ENCODE results near the gene RNASE4. TPM values are rescaled to one million over a fixed set of nuclear protein-coding genes. Genes with fewer than 3 reads are reported as not detected.

The RNASE4 gene
- total and polyA plus RNA-seq, 10 of the 15 experiments (the other 5 are each of a cell fraction or from before 2014, with no cell fraction given) = 0.87 to 2.6 (median 1.3) TPM

GRCh38 chr14:20641591-20641990 lies 42.8 kb upstream of the RNASE4 start, which contains the start of gene OR6S1:
OR6S1 (minus strand) TSS chr14:20641691; CDS start chr14:20641691, 0 bp downstream.
- Histone ChIP-seq H3K4me3 (no peak within 1 kb of the TSS), H3K79me2 (ENCODE audit: control insufficient read depth, insufficient read depth, low read length) (no peaks in the 10 kb centered on the region), H3K4me2 (ENCODE audit: control insufficient read depth, insufficient read depth) (no peak within 1 kb of the TSS), H2AFZ (ENCODE audit: control insufficient read depth, low read depth, low read length) (no peak within 1 kb of the TSS), H3K4me1 (ENCODE audit: control insufficient read depth, insufficient read depth, low read length) (no peaks in the 10 kb centered on the region), H3K27me3 (replicated peaks in 1 of 2; ENCODE audit: control insufficient read depth in 2 of 2, insufficient read depth in 2 of 2, low read length in 1 of 2) (no peaks in the 10 kb centered on the region; a peak in 1 of 4 replicates), H3K27ac (ENCODE audit: control insufficient read depth, insufficient read depth) (no peak within 1 kb of the TSS), H4K20me1 (ENCODE audit: control insufficient read depth, insufficient read depth) (no peaks in the 10 kb centered on the region), H3K36me3 (ENCODE audit: control insufficient read depth in 2 of 2, insufficient read depth in 2 of 2, low read length in 1 of 2) (no peaks in the 10 kb centered on the region), H3K9me3 (replicated peaks; ENCODE audit: control insufficient read depth, insufficient read depth, low read length) (no peaks in the 10 kb centered on the region; the same call in 2 of the 3 replicates), H3K9ac (ENCODE audit: control insufficient read depth, insufficient read depth, low read length) (no peak within 1 kb of the TSS)
- no peak for FAIRE-seq
- no peak for DNase-seq (ENCODE audit: low read depth, low spot score)
- ATAC-seq = no peak
- ChIA-PET CTCF (no interaction called here), POLR2A (no interaction called here), SMC1A (ENCODE audit: uncharacterized antibody, unreplicated experiment) (no interaction called here), RAD21 (ENCODE audit: unreplicated experiment) (no interaction called here)
- no TSS peak for BruUV-seq (replicated peaks)
- intact Hi-C loops (cut with micrococcal nuclease; ENCODE audit: unreplicated experiment) (no loop called here), in situ Hi-C loops (cut with MboI) (no loop called here)
- 50% methylated on average over 2 of the region's 2 CpGs for whole genome bisulfite sequencing (ENCODE audit: insufficient coverage, insufficient replicate concordance, low lambda C conversion rate, missing lambda C conversion rate)
- no peak for TF ChIP-seq MXI1 (IDR thresholded peaks at IDR 0.05; ENCODE audit: low read depth, low read length)
- no peak for TF ChIP-seq ZBTB40 (IDR thresholded peaks at IDR 0.05; ENCODE audit: borderline replicate concordance)
- no peak for TF ChIP-seq ZBTB33 (IDR thresholded peaks at IDR 0.05)
- TF ChIP-seq STAT1 (conservative IDR thresholded peaks at IDR 0.05) = no peak
- TF ChIP-seq ZNF217 (IDR thresholded peaks at IDR 0.05) = no peak
- no peak for TF ChIP-seq CBX3 (IDR thresholded peaks at IDR 0.05; ENCODE audit: borderline replicate concordance, low read depth)
- TF ChIP-seq BCLAF1 (IDR thresholded peaks at IDR 0.05) = no peak
- TF ChIP-seq KLF5 (IDR thresholded peaks at IDR 0.05; ENCODE audit: partially characterized antibody) = no peak
- no peak for TF ChIP-seq CHD2 (IDR thresholded peaks at IDR 0.05; ENCODE audit: borderline replicate concordance, low read depth, low read length)
- no peak for TF ChIP-seq RELB (IDR thresholded peaks at IDR 0.05; ENCODE audit: low read depth)
- no peak for TF ChIP-seq ZBED1 (IDR thresholded peaks at IDR 0.05; ENCODE audit: borderline replicate concordance)
- TF ChIP-seq CBFB (IDR thresholded peaks at IDR 0.05; ENCODE audit: low read depth) = no peak

Measured in GM12878 (cell line).